ENCODE data around the gene FCN1.

Gene FCN1

GRCh38 chr9:134939080-134939733, 21.5 kb upstream of the FCN1 start:
- no peak overlapping the region for H3K4me3 ChIP-seq (ENCODE audit: low read length)
- DNase-seq (ENCODE audit: low read depth, low spot score): no peak

GRCh38 chr9:134938346-134939079, 20.8 kb upstream of the FCN1 start:
- DNase-seq (ENCODE audit: low read depth, low spot score): no peak
- H3K4me3 ChIP-seq (ENCODE audit: low read length): no peak overlapping the region

- DNase-seq (ENCODE audit: low read depth, low spot score): no peak
- H3K4me3 ChIP-seq (ENCODE audit: low read length): no peak overlapping the region
These were observed 20.0 kb upstream of the FCN1 start for GRCh38 chr9:134937566-134938345.

GRCh38 chr9:134937164-134937555, 19.4 kb upstream of the FCN1 start:
- H3K4me3 ChIP-seq (ENCODE audit: low read length): no peak overlapping the region
- DNase-seq (ENCODE audit: low read depth, low spot score): no peak

- peak; percentile 1 for DNase-seq (ENCODE audit: low read depth, low spot score)
- H3K4me3 ChIP-seq (ENCODE audit: low read length): no peak overlapping the region
These were observed 18.8 kb upstream of the FCN1 start for GRCh38 chr9:134936346-134937163.

- no peak for DNase-seq (ENCODE audit: low read depth, low spot score)
- no peak overlapping the region for H3K4me3 ChIP-seq (ENCODE audit: low read length)
These were observed 18.1 kb upstream of the FCN1 start for GRCh38 chr9:134935701-134936345.

GRCh38 chr9:134935056-134935640, 17.4 kb upstream of the FCN1 start:
- no peak overlapping the region for H3K4me3 ChIP-seq (ENCODE audit: low read length)
- DNase-seq (ENCODE audit: low read depth, low spot score): no peak

GRCh38 chr9:134933076-134933659, 15.5 kb upstream of the FCN1 start:
- no peak for DNase-seq (ENCODE audit: low read depth, low spot score)
- no peak overlapping the region for H3K4me3 ChIP-seq (ENCODE audit: low read length)

- no peak overlapping the region for H3K4me3 ChIP-seq (ENCODE audit: low read length)
- DNase-seq (ENCODE audit: low read depth, low spot score): no peak
These were observed 14.9 kb upstream of the FCN1 start for GRCh38 chr9:134932606-134933005.

- DNase-seq (ENCODE audit: low read depth, low spot score): no peak
- H3K4me3 ChIP-seq (ENCODE audit: low read length): no peak overlapping the region
These were observed 14.5 kb upstream of the FCN1 start for GRCh38 chr9:134932171-134932570.

- no peak for DNase-seq (ENCODE audit: low read depth, low spot score)
- H3K4me3 ChIP-seq (ENCODE audit: low read length): no peak overlapping the region
These were observed 12.7 kb upstream of the FCN1 start for GRCh38 chr9:134930398-134930797.

- no peak overlapping the region for H3K4me3 ChIP-seq (ENCODE audit: low read length)
- DNase-seq (ENCODE audit: low read depth, low spot score): no peak
These were observed 11.8 kb upstream of the FCN1 start for GRCh38 chr9:134929193-134930158.

- DNase-seq (ENCODE audit: low read depth, low spot score): no peak
- no peak overlapping the region for H3K4me3 ChIP-seq (ENCODE audit: low read length)
These were observed 10.9 kb upstream of the FCN1 start for GRCh38 chr9:134928436-134929192.

- no peak for DNase-seq (ENCODE audit: low read depth, low spot score)
- H3K4me3 ChIP-seq (ENCODE audit: low read length): no peak overlapping the region
These were observed 7.3 kb upstream of the FCN1 start for GRCh38 chr9:134925011-134925511.

- DNase-seq (ENCODE audit: low read depth, low spot score): no peak
- no peak overlapping the region for H3K4me3 ChIP-seq (ENCODE audit: low read length)
These were observed 5.8 kb upstream of the FCN1 start for GRCh38 chr9:134923466-134923865.

- no peak overlapping the region for H3K4me3 ChIP-seq (ENCODE audit: low read length)
- DNase-seq (ENCODE audit: low read depth, low spot score): no peak
These were observed 5.2 kb upstream of the FCN1 start for GRCh38 chr9:134922932-134923240.

All from Jurkat, Clone E6-1 (cell line).